MM.1S (cell line): Measurements from ENCODE around the gene SLC4A9.

Experiments
- DNase-seq: peaks from one replicate; pipeline ENCODE4 v3.0.0-alpha.2; 2015
- H2AFZ ChIP-seq: fragments of 300-600 bp; sonication (generic); 2 replicates; pipeline ENCODE4 v1.6.0; 2016; ENCODE audit warnings: antibody characterized with exemption, low read length
- H3F3A ChIP-seq: fragments of 300-600 bp; sonication (generic); 2 replicates; pipeline ENCODE4 v1.6.1; 2016; ENCODE audit warnings: mild to moderate bottlenecking, antibody characterized with exemption, low read length, moderate library complexity, mixed read lengths; ENCODE audit not compliant: insufficient read depth
- H3K27ac ChIP-seq: fragments of 300-600 bp; sonication (generic); 2 replicates; pipeline ENCODE4 v1.5.1; 2016; ENCODE audit warnings: mild to moderate bottlenecking, low read length
- H3K27me3 ChIP-seq: fragments of 300-600 bp; sonication (generic); replicated peaks from 2 replicates; pipeline ENCODE4 v1.6.0; 2016; ENCODE audit warnings: low read length; ENCODE audit not compliant: insufficient read depth
- H3K36me3 ChIP-seq: fragments of 300-600 bp; sonication (generic); replicated peaks from 2 replicates; pipeline ENCODE4 v1.6.1; 2016; ENCODE audit warnings: mild to moderate bottlenecking, low read length, mixed read lengths; ENCODE audit not compliant: insufficient read depth
- H3K4me1 ChIP-seq: fragments of 300-600 bp; sonication (generic); 2 replicates; pipeline ENCODE4 v1.6.1; 2016; ENCODE audit warnings: low read length, mixed read lengths
- H3K4me2 ChIP-seq: fragments of 300-600 bp; sonication (generic); 2 replicates; pipeline ENCODE4 v1.6.0; 2016; ENCODE audit warnings: low read depth, low read length
- H3K4me3 ChIP-seq: fragments of 300-600 bp; sonication (generic); 2 replicates; pipeline ENCODE4 v1.5.1; 2016; ENCODE audit warnings: low read length, mixed read lengths
- H3K79me2 ChIP-seq: fragments of 300-600 bp; sonication (generic); 2 replicates; pipeline ENCODE4 v1.6.1; 2016; ENCODE audit warnings: mixed run types, low read length, mixed read lengths
- H3K9ac ChIP-seq: fragments of 300-600 bp; sonication (generic); 2 replicates; pipeline ENCODE4 v1.6.1; 2016; ENCODE audit warnings: low read length, mixed read lengths
- H3K9me2 ChIP-seq: fragments of 300-600 bp; sonication (generic); replicated peaks from 2 replicates; pipeline ENCODE4 v1.6.1; 2016; ENCODE audit warnings: mild to moderate bottlenecking, low read length, mixed read lengths; ENCODE audit not compliant: insufficient read depth
- H3K9me3 ChIP-seq: fragments of 300-600 bp; sonication (generic); replicated peaks from 2 replicates; pipeline ENCODE4 v1.6.1; 2016; ENCODE audit warnings: mild to moderate bottlenecking, low read length, mixed read lengths; ENCODE audit not compliant: insufficient read depth
- H4K20me1 ChIP-seq: fragments of 300-600 bp; sonication (generic); 2 replicates; pipeline ENCODE4 v1.6.1; 2016; ENCODE audit warnings: mild to moderate bottlenecking, low read length, moderate library complexity, mixed read lengths; ENCODE audit not compliant: insufficient read depth
- EZH2 ChIP-seq: fragments of 300-600 bp; sonication (generic); optimal IDR thresholded peaks from 2 replicates; pipeline ENCODE3; 2017; ENCODE audit warnings: low read depth, mild to moderate bottlenecking, antibody characterized with exemption, low read length, mixed read lengths
- EZH2phosphoT487 ChIP-seq: fragments of 300-600 bp; sonication (generic); IDR thresholded peaks from 2 replicates; pipeline ENCODE4 v1.6.1; 2018; ENCODE audit warnings: antibody characterized with exemption, low read length
- TF ChIP-seq, protein P1 (sequence below): fragments of 300-600 bp; sonication (generic); IDR thresholded peaks from 2 replicates; pipeline ENCODE4 v1.5.1; 2016; ENCODE audit warnings: antibody characterized with exemption, low read length, mixed read lengths

Gene SLC4A9

DNA sequence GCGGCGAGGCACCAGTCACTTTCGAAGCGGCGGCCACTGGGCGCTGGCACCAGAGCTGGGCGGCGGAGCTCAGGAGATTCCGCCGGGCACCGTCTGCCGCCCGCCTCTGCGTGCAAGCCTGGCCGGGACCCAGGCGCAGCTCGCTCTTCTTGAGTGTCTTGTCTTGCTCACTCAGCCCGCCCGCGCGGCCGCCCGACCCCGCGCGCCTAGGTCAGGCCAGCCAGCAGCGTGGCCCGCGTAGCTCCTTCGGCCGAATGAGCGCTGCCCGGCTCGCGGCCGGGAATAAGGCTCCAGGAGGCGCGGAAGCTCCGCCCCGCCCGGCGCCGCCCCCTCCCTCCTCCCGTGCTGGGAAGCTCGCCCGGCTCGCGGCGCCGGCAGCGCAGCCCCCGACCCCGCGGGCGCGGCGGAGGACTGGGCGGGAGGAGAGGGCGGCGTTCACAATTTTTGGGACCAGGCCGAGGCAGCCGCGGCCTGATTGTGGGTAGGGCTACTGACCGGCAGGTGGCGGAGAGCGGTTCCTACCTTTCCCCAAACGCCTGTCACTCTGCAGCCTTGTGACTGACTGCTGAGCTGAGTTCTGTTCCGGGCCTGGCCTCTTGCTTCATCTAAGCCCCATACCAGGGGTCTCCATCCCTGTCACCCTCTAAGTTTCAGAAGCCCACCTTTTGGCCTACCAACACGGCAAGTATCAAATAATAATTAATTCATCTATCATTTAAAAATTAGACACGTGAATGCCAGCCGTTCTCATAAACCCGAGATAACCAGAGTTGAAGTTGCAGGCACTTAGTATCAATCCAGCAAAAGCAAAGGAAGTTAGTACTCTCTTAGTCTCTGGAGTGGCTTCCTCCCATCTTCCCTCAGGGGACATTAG, 13.4 kb upstream of the SLC4A9 start, which contains the start of gene HBEGF:
Gene HBEGF (minus strand): TSS at position 256 of the 874 bp plus-strand sequence. CDS start 275 bp downstream, outside the sequence.
- Histone ChIP-seq H2AFZ (peak within 1 kb of the TSS; percentile 50), H3K4me3 (peak within 1 kb of the TSS; percentile 58), H3F3A (peaks cover 21% of the 10 kb centered on the region; the same call in 1 of the 2 replicates), H4K20me1 (no peaks in the 10 kb centered on the region), H3K9me3 (no peaks in the 10 kb centered on the region), H3K27me3 (no peaks in the 10 kb centered on the region), H3K9me2 (no peaks in the 10 kb centered on the region), H3K36me3 (no peaks in the 10 kb centered on the region), H3K79me2 (no peaks in the 10 kb centered on the region; the same call in 1 of the 2 replicates), H3K9ac (peak within 1 kb of the TSS; percentile 30; the same call in 1 of the 2 replicates), H3K4me1 (peaks cover 36% of the 10 kb centered on the region), H3K27ac (no peak within 1 kb of the TSS; the same call in 1 of the 2 replicates), H3K4me2 (peak within 1 kb of the TSS; percentile 74)
- TF ChIP-seq EZH2 (no peak), EZH2phosphoT487 (no peak)
- TF ChIP-seq, protein P1, sequence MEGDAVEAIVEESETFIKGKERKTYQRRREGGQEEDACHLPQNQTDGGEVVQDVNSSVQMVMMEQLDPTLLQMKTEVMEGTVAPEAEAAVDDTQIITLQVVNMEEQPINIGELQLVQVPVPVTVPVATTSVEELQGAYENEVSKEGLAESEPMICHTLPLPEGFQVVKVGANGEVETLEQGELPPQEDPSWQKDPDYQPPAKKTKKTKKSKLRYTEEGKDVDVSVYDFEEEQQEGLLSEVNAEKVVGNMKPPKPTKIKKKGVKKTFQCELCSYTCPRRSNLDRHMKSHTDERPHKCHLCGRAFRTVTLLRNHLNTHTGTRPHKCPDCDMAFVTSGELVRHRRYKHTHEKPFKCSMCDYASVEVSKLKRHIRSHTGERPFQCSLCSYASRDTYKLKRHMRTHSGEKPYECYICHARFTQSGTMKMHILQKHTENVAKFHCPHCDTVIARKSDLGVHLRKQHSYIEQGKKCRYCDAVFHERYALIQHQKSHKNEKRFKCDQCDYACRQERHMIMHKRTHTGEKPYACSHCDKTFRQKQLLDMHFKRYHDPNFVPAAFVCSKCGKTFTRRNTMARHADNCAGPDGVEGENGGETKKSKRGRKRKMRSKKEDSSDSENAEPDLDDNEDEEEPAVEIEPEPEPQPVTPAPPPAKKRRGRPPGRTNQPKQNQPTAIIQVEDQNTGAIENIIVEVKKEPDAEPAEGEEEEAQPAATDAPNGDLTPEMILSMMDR = peak; percentile 54
- peak; percentile 71 for DNase-seq

DNA sequence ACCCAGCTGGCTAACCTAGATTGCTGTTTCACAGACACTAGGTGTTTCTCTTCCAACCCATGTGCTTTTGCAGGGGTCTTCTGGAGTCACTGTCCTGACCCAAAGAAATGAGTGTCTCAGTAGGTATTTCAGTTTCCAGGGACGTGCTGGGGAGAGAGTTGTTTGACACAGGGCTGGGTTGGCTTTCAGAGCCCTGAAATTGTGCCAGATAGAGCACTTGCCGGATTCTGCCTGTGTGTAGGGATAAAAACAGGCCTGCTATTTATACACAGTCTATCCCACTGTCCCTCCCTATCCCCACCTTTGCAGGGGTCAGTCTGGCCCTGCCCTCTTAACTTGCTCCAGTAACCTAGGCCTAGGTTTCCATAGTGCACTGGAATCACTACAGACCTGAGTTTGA, 12.6 kb upstream of the SLC4A9 start:
- Histone ChIP-seq H3K9me2 (no peaks in the 10 kb centered on the region), H2AFZ (peak overlapping the region; percentile 40), H4K20me1 (no peaks in the 10 kb centered on the region), H3K4me2 (peak overlapping the region; percentile 74), H3K27me3 (no peaks in the 10 kb centered on the region), H3K4me1 (peaks cover 29% of the 10 kb centered on the region), H3K79me2 (no peaks in the 10 kb centered on the region; the same call in 1 of the 2 replicates), H3K36me3 (no peaks in the 10 kb centered on the region), H3K4me3 (peak overlapping the region; percentile 58), H3K9ac (peak overlapping the region; percentile 24; the same call in 1 of the 2 replicates), H3K9me3 (no peaks in the 10 kb centered on the region), H3F3A (peaks cover 17% of the 10 kb centered on the region; the same call in 1 of the 2 replicates), H3K27ac (no peak overlapping the region)
- TF ChIP-seq, protein P1 = no peak
- TF ChIP-seq EZH2 (no peak), EZH2phosphoT487 (no peak)
- DNase-seq = no peak

DNA sequence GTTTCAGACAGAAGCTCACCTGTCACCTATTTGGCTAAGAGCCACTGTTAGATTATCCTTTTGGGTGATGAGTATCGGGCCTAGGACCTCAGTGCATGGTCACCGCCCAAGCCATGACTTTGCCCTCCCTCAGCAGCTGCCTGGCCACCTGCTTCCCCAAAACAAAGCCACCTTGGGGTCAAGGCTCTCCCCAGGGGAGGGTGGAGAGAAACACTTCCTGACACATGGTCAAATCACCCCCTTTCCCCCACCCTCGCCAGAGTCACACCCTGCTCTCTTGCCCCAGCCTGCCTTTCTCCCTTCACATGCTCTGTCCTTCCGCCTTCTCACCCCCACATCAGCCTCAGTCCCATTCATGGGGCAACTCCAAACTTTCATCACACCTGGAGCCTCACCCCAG, 11.9 kb upstream of the SLC4A9 start:
- Histone ChIP-seq H3K9ac (no peak overlapping the region), H3K4me3 (no peak overlapping the region), H3K27ac (no peak overlapping the region), H3K27me3 (no peaks in the 10 kb centered on the region), H3F3A (peaks cover 13% of the 10 kb centered on the region; the same call in 1 of the 2 replicates), H3K9me3 (no peaks in the 10 kb centered on the region), H2AFZ (no peak overlapping the region), H3K4me1 (peaks cover 21% of the 10 kb centered on the region), H3K79me2 (no peaks in the 10 kb centered on the region; the same call in 1 of the 2 replicates), H3K36me3 (no peaks in the 10 kb centered on the region), H4K20me1 (no peaks in the 10 kb centered on the region), H3K4me2 (peak overlapping the region; percentile 74; the same call in 1 of the 2 replicates), H3K9me2 (no peaks in the 10 kb centered on the region)
- TF ChIP-seq EZH2phosphoT487 (no peak), EZH2 (no peak)
- TF ChIP-seq, protein P1 = no peak
- DNase-seq = no peak
